ENCODE data around the gene ZNF33A. TPM values are rescaled to one million over a fixed set of nuclear protein-coding genes. Genes with fewer than 3 reads are reported as not detected.

Gene ZNF33A
- total and polyA plus RNA-seq, 2 of the 4 experiments (the other 2 are of a cell fraction): 5.6 to 14.3 TPM

DNA sequence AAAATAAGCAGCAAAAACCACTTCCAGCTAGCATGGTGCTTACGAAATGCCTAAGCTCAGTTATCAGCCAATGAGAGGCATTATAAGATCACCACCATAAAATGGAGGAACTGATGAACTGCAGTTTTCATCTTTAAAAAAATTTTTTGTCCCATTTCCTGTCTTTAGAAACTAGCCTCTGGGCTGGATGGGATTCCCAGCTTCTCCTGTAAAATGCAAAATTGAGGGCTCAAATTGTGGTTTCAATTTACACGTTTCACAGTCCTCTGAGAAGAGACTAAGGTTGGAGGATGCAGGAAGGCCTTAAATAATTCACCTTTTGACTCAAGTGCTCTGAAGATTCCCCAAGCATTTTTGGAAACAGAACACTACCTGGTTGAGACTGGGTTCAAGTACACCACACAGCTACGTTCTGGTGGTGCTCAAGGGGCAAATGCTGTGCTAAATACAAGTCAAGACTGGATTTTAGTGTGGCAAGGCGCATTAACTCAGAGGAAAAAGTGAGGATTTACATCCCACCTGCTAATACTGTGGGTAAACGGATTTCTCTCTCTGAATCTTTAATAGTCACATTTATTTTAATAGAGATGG lies 35.0 kb upstream of the ZNF33A start:
- Histone ChIP-seq H3K27me3 (ENCODE audit: control insufficient read depth, insufficient read depth, low read length) (no peaks in the 10 kb centered on the region), H4K8ac (ENCODE audit: low read depth in 2 of 2, low read length in 2 of 2) (peak overlapping the region; percentile 79 to 80), H3K79me1 (ENCODE audit: low read depth in 1 of 2, low read length in 2 of 2) (peaks cover 6 to 7% of the 10 kb centered on the region in 2 experiments), H2BK5ac (ENCODE audit: low read depth, low read length, poor library complexity, severe bottlenecking) (peak overlapping the region; percentile 73), H3K56ac (ENCODE audit: extremely low read depth, insufficient read depth, low read length) (peak overlapping the region; percentile 63; the same call in 1 of the 2 replicates), H3K27ac (ENCODE audit: insufficient read depth, low read length) (peak overlapping the region; percentile 31; the same call in 1 of the 2 replicates), H4K91ac (ENCODE audit: insufficient read depth, low read depth, low read length) (peak overlapping the region; percentile 63), H3K4me1 (ENCODE audit: control insufficient read depth, insufficient read depth, low read length) (no peaks in the 10 kb centered on the region), H2BK120ac (ENCODE audit: low read depth, low read length) (no peak overlapping the region), H2AK5ac (ENCODE audit: low read depth, low read length) (peak overlapping the region; percentile 70; the same call in 1 of the 2 replicates), H3K36me3 (ENCODE audit: control insufficient read depth, insufficient read depth, low read length) (no peaks in the 10 kb centered on the region), H3K14ac (replicated peaks; ENCODE audit: low read depth, low read length) (peak overlapping the region; percentile 81), H2BK15ac (ENCODE audit: low read depth, low read length) (no peak overlapping the region), H2AK9ac (replicated peaks; ENCODE audit: low read depth, low read length, poor library complexity) (peak overlapping the region; percentile 88), H3K4ac (ENCODE audit: low read depth, low read length) (peak overlapping the region; percentile 55), H3K9ac (ENCODE audit: low read depth, low read length) (peak overlapping the region; percentile 79), H3K9me3 (ENCODE audit: control insufficient read depth, insufficient read depth, low read length) (no peaks in the 10 kb centered on the region), H2AFZ (replicated peaks; ENCODE audit: low read length, poor library complexity) (peak overlapping the region; percentile 83), H3K18ac (ENCODE audit: low read depth, low read length) (peak overlapping the region; percentile 10; the same call in 1 of the 2 replicates), H3K9me1 (ENCODE audit: insufficient read depth, low read length) (no peaks in the 10 kb centered on the region), H4K20me1 (ENCODE audit: insufficient read depth, low read length) (no peaks in the 10 kb centered on the region), H4K5ac (ENCODE audit: low read depth, low read length) (peak overlapping the region; percentile 80; the same call in 1 of the 2 replicates), H3K4me3 (ENCODE audit: insufficient read depth, low read depth, low read length) (peak overlapping the region; percentile 77), H2BK20ac (ENCODE audit: low read depth, low read length) (no peak overlapping the region), H3K23ac (ENCODE audit: low read depth, low read length) (peak overlapping the region; percentile 80), H3K4me2 (ENCODE audit: low read depth, low read length) (peak overlapping the region; percentile 95)
- no TSS peak for BruUV-seq (replicated peaks)
- no CpG with 5 or more reads among the region's 5 CpGs for WGBS, 2 experiments (ENCODE audit: extremely low coverage in 2 of 2, insufficient read length in 1 of 2)
- POLR2A ChIA-PET (ENCODE audit: unreplicated experiment): no interaction called here
- in situ Hi-C loops (cut with MboI; ENCODE audit: low sequenced_read_pairs): loop anchor here (25.0 kb wide), 1 partner anchor 387 kb away; no protein-coding TSS in a partner anchor
- CTCF ChIA-PET: interaction anchor here (0.6 to 0.7 kb wide), 2 partner anchors 154 to 390 kb away, joined by 3 read pairs; no protein-coding TSS in a partner anchor
- intact Hi-C loops (cut with micrococcal nuclease): no loop called here
- dilution Hi-C loops (cut with HindIII; ENCODE audit: low sequenced_read_pairs, unreplicated experiment): no loop called here
- DNase-seq (peak; percentile 38), ATAC-seq (ENCODE audit: low read depth) (no peak)
- no peak for TF ChIP-seq BHLHE40 (IDR thresholded peaks at IDR 0.05; ENCODE audit: low read depth, low read length)
- TF ChIP-seq CEBPB (IDR thresholded peaks at IDR 0.05; ENCODE audit: low read depth, low read length): 0 out of 2 replicates have a peak, but pooled peaks have one; percentile 28

Data from IMR-90 (cell line).